ENCODE measurements around the gene LIF.

The LIF gene

DNA sequence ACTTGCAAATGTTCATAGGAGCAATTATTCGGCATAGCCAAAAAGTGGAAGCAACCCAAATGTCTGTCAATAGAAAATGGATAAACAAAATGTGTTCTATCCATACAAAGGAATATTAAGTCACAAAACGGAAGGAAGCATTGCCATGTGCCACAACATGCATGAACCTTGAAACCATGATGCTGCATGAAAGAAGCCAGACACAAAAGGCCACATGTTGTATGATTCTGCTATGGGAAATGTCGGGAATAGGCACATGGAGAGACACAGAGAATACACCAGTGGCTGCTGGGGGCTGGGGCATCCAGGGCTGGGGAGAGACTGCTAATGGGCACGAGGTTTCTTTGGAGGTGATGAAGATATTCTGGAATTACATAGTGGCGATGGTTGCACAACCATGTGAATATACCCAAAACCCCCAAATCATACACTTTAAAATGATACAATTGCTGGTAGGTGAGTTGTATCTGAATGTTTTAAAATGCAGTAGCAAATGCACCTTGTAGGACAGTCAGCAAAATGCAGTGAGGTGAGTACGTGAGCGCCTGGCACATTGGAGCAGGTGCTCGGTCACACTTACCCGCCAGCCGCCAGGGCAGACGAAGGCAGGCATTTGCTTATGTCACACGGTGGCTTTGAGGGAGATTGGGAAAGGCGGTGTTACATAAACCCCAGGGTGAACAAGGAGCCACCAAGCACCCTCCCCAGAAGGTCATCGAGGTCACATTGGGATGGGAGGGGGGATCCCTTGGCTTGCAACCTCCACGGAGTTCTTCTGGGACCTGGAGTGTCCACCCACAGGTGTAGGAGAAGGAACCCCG is 26.4 kb upstream of the LIF start:
- Histone ChIP-seq H3K4me3 (no peak overlapping the region), H3K36me3 (no peaks in the 10 kb centered on the region), H3K27me3 (no peaks in the 10 kb centered on the region), H3K4me1 (peaks cover 0 to 12% (median 0%) of the 10 kb centered on the region in 4 donors), H3K9me3 (no peaks in the 10 kb centered on the region), H3K27ac (no peak overlapping the region)
- no peak for TF ChIP-seq CTCF (IDR thresholded peaks at IDR 0.05)
- intact Hi-C loops (cut with DNase I; ENCODE audit: low total_unique reads), result no loop called here
- no peak for DNase-seq

- Histone ChIP-seq H3K36me3 (no peaks in the 10 kb centered on the region), H3K27ac (no peak overlapping the region), H3K4me3 (no peak overlapping the region), H3K27me3 (no peaks in the 10 kb centered on the region), H3K4me1 (no peaks in the 10 kb centered on the region), H3K9me3 (no peaks in the 10 kb centered on the region)
- no peak for TF ChIP-seq CTCF (IDR thresholded peaks at IDR 0.05)
- intact Hi-C loops (cut with DNase I; ENCODE audit: low total_unique reads), result no loop called here
- DNase-seq, result peak; percentile 83 to 89
Measured at GRCh38 chr22:30270832-30271231, 24.3 kb upstream of the LIF start.

GRCh38 chr22:30268331-30268730 is 21.8 kb upstream of the LIF start:
- Histone ChIP-seq H3K9me3 (no peaks in the 10 kb centered on the region), H3K4me1 (peaks cover 0 to 1% (median under 1%) of the 10 kb centered on the region in 4 donors), H3K36me3 (no peaks in the 10 kb centered on the region), H3K27me3 (peaks cover 0 to 6% of the 10 kb centered on the region in 2 donors), H3K27ac (no peak overlapping the region), H3K4me3 (no peak overlapping the region)
- TF ChIP-seq CTCF (IDR thresholded peaks at IDR 0.05), result no peak
- intact Hi-C loops (cut with DNase I; ENCODE audit: low total_unique reads), result no loop called here
- no peak for DNase-seq

GRCh38 chr22:30267382-30268302 is 21.1 kb upstream of the LIF start:
- Histone ChIP-seq H3K4me3 (no peak overlapping the region), H3K36me3 (no peaks in the 10 kb centered on the region), H3K27ac (no peak overlapping the region), H3K9me3 (no peaks in the 10 kb centered on the region), H3K27me3 (peaks cover 0 to 6% of the 10 kb centered on the region in 2 donors), H3K4me1 (peaks cover 0 to 5% (median 4%) of the 10 kb centered on the region in 4 donors)
- no peak for TF ChIP-seq CTCF (IDR thresholded peaks at IDR 0.05)
- DNase-seq, result no peak
- intact Hi-C loops (cut with DNase I; ENCODE audit: low total_unique reads), result no loop called here

DNA sequence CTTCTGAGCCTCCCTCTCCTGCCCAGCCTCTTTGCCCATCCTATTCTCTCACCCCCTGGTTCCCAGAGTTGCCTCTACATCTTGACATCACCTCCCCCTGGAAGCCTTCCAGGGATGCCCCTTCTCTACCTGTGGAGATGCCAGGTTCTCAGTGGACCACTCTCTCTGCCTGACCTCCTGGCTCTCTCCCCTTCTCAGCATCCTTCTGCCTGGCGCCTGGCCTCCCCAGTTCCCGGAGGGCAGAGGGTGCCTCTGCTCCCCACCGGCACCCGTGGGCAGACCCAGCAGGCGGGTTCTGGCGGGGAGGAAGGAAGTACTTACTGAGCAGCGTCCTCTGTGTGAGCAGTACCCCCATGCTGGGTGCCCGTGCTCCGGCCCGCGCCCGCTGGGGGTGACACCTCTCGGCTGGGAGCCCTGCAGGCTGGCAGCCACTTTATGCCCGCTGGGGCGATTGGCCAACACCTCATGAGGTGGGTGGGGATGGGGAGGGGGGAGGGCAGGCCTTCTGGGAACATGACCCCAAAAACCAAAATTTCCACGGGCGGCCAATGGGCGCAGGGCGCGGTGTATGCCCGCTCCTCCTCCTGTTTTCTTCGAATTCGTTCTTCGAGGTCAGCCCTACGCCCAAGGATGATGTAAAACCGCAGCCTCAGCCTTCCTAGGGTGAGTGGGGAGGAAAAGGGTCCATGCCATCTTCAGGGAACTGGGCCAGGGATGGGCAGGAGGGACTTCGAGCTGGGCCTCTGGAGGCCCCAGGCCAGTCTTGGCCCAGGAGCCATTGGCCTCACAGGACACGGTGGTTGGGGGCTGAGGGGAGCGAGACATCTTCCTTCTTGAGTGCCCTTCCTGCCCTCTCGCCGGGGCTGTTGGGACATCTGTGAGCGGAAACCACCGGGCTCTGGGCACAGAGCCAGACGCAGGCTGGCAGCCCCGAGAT is 20.2 kb upstream of the LIF start, which contains the start of gene OSM:
Gene OSM, minus strand, starts transcription at position 407 of the 937 bp plus-strand sequence. Its CDS starts 52 bp downstream, at position 355.
- Histone ChIP-seq H3K4me1 (peaks cover 0 to 5% (median 4%) of the 10 kb centered on the region in 4 donors), H3K4me3 (peak within 1 kb of the TSS; percentile 26 to 28), H3K9me3 (no peaks in the 10 kb centered on the region), H3K36me3 (no peaks in the 10 kb centered on the region), H3K27ac (no peak within 1 kb of the TSS), H3K27me3 (peaks cover 0 to 6% of the 10 kb centered on the region in 2 donors)
- intact Hi-C loops (cut with DNase I; ENCODE audit: low total_unique reads), result no loop called here
- DNase-seq, result peak; percentile 70 to 85
- no peak for TF ChIP-seq CTCF (IDR thresholded peaks at IDR 0.05)
